OCI-LY3 (cell line): ENCODE measurements around the gene PLEKHF1.

Experiments used
- H2AFZ ChIP-seq: fragments of 200-600, 300-600 bp; shearing (Covaris generic); 2 replicates; pipeline ENCODE4 v1.6.0; 2014; ENCODE audit warnings: antibody characterized with exemption, low read depth, low read length
- H3K27ac ChIP-seq: fragments of 200-600, 300-600 bp; sonication (generic); 2 replicates; pipeline ENCODE4 v1.5.1; 2014; ENCODE audit warnings: mild to moderate bottlenecking, low read length, moderate library complexity, mixed read lengths
- H3K27me3 ChIP-seq: fragments of 200-600, 300-600 bp; sonication (generic); 2 replicates; pipeline ENCODE4 v1.6.1; 2014; ENCODE audit warnings: low read depth, low read length, mixed read lengths
- H3K36me3 ChIP-seq: fragments of 200-600, 300-600 bp; sonication (generic); replicated peaks from 2 replicates; pipeline ENCODE3; 2014; ENCODE audit warnings: low read depth, low read length, mixed read lengths
- H3K4me1 ChIP-seq: fragments of 300-600, 200-600 bp; sonication (generic); 2 replicates; pipeline ENCODE4 v1.6.1; 2014; ENCODE audit warnings: low read length, mixed read lengths
- H3K4me2 ChIP-seq: fragments of 200-600, 300-600 bp; sonication (generic); 2 replicates; pipeline ENCODE4 v1.6.1; 2014; ENCODE audit warnings: low read length, mixed read lengths
- H3K4me3 ChIP-seq: fragments of 300-600, 200-600 bp; sonication (generic); 2 replicates; pipeline ENCODE4 v1.5.1; 2014; ENCODE audit warnings: antibody characterized with exemption, mild to moderate bottlenecking, low read length, moderate library complexity
- H3K79me2 ChIP-seq: fragments of 300-600, 200-600 bp; shearing (Covaris generic); 2 replicates; pipeline ENCODE4 v1.6.1; 2014; ENCODE audit warnings: mild to moderate bottlenecking, low read length, mixed read lengths
- H3K9ac ChIP-seq: fragments of 300-600, 200-600 bp; shearing (Covaris generic); 2 replicates; pipeline ENCODE4 v1.6.0; 2014; ENCODE audit warnings: mild to moderate bottlenecking, low read length, moderate library complexity
- H3K9me3 ChIP-seq: fragments of 200-600, 300-600 bp; shearing (Covaris generic); 2 replicates; pipeline ENCODE4 v1.6.1; 2014; ENCODE audit warnings: low read length, mixed read lengths; ENCODE audit not compliant: insufficient read depth
- H4K20me1 ChIP-seq: fragments of 200-600, 300-600 bp; sonication (generic); 2 replicates; pipeline ENCODE4 v1.6.1; 2016; ENCODE audit warnings: low read length, mixed read lengths; ENCODE audit not compliant: insufficient read depth
- EZH2phosphoT487 ChIP-seq: fragments of 200-600 bp; shearing (Covaris generic); IDR thresholded peaks from 2 replicates; pipeline ENCODE4 v1.6.1; 2018; ENCODE audit warnings: antibody characterized with exemption, mixed run types, low read depth
- TF ChIP-seq, protein P1 (sequence below): fragments of 200-600, 300-600 bp; sonication (generic); IDR thresholded peaks from 2 replicates; pipeline ENCODE4 v1.5.1; 2014; ENCODE audit warnings: antibody characterized with exemption, low read length, low read depth

PLEKHF1 gene

DNA sequence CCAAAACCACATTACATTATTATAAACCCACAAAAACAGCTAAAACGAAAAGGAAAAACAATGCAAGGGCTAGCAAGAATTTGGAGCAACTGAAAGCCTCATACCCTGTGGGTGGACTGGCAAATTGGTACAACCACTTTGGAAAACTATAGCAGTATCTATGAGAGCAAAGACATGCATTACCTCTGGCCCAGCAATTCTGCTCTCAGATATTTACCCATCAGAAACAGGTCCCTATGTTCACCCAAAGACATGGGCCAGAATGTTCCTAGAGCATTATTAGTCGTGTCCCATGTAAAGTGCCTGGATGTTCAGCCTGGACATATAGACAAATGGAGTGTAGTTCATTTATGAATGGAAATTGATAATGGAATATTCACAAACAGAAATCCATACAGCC is 31.3 kb upstream of the PLEKHF1 start:
- Histone ChIP-seq H2AFZ (no peak overlapping the region), H3K4me3 (no peak overlapping the region), H3K4me2 (no peak overlapping the region), H3K9me3 (no peaks in the 10 kb centered on the region), H3K36me3 (no peaks in the 10 kb centered on the region), H3K27me3 (0 out of 2 replicates have a peak, but pooled peaks cover 4% of the 10 kb centered on the region), H3K27ac (no peak overlapping the region), H3K9ac (no peak overlapping the region), H3K79me2 (no peaks in the 10 kb centered on the region), H3K4me1 (no peaks in the 10 kb centered on the region), H4K20me1 (no peaks in the 10 kb centered on the region)
- TF ChIP-seq, protein P1, sequence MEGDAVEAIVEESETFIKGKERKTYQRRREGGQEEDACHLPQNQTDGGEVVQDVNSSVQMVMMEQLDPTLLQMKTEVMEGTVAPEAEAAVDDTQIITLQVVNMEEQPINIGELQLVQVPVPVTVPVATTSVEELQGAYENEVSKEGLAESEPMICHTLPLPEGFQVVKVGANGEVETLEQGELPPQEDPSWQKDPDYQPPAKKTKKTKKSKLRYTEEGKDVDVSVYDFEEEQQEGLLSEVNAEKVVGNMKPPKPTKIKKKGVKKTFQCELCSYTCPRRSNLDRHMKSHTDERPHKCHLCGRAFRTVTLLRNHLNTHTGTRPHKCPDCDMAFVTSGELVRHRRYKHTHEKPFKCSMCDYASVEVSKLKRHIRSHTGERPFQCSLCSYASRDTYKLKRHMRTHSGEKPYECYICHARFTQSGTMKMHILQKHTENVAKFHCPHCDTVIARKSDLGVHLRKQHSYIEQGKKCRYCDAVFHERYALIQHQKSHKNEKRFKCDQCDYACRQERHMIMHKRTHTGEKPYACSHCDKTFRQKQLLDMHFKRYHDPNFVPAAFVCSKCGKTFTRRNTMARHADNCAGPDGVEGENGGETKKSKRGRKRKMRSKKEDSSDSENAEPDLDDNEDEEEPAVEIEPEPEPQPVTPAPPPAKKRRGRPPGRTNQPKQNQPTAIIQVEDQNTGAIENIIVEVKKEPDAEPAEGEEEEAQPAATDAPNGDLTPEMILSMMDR: no peak
- TF ChIP-seq EZH2phosphoT487: no peak

DNA sequence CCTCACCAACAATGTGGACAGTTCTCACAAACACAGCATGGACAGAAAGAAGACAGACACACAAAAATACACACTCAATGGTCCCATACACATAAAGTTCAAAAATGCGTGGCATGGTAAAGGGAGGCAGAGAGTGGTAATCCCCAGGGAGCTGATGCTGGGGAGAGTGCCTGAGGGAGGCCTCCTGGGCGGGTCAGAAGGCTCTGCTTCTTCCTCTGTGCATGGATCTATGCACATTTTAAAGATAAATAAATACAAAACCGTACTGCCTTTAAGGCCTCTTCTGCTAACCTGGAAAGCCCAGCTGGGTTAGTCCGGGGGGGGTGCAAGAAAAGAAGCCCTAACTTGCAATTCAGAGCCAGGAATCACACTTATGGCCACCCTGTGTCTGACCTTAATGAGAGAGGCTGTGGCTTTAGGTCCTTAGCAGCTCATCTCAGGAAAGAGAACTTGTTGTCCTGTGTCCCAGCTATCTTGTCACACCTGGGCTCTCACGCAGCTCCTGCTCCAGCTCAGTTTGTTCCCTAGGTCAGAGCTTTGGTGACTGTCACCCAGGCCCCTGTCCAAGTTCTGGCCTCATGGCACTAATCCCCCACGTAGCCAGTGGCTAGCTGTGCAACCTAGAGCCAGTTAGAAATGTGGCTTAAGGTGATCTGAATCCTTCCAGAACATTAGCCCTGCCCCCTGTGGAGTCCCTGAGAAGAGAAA is 30.7 kb upstream of the PLEKHF1 start:
- H4K20me1 ChIP-seq: no peaks in the 10 kb centered on the region
- H3K9me3 ChIP-seq: no peaks in the 10 kb centered on the region
- H3K4me2 ChIP-seq: no peak overlapping the region
- H3K27ac ChIP-seq: no peak overlapping the region
- no peak overlapping the region for H3K4me3 ChIP-seq
- no peaks in the 10 kb centered on the region for H3K4me1 ChIP-seq
- no peaks in the 10 kb centered on the region for H3K36me3 ChIP-seq
- TF ChIP-seq, protein P1: no peak
- TF ChIP-seq EZH2phosphoT487: no peak
- H3K27me3 ChIP-seq: 0 out of 2 replicates have a peak, but pooled peaks cover 7% of the 10 kb centered on the region
- H3K9ac ChIP-seq: no peak overlapping the region
- no peak overlapping the region for H2AFZ ChIP-seq
- H3K79me2 ChIP-seq: no peaks in the 10 kb centered on the region

DNA sequence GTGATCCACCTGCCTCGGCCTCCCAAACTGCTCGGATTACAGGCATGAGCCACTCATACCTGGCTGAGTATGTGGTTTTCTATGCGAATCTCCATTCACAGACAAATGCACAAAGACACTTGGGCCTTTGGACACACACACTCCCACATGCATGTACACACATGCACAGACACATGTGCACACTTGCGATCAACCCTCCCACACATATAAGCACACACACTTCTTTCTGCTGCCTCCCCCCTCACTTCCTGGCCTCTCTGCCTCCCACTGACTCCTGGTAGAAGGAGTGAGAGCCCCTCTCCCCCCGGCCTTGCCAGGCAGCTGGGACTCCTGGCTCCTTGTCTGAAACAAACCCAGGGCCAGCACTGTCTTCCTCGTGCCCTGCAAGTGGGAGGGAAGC is 29.3 kb upstream of the PLEKHF1 start:
- no peaks in the 10 kb centered on the region for H3K4me1 ChIP-seq
- no peaks in the 10 kb centered on the region for H4K20me1 ChIP-seq
- H3K4me3 ChIP-seq: no peak overlapping the region
- 0 out of 2 replicates have a peak, but pooled peaks cover 7% of the 10 kb centered on the region for H3K27me3 ChIP-seq
- no peaks in the 10 kb centered on the region for H3K79me2 ChIP-seq
- TF ChIP-seq, protein P1: no peak
- no peak for TF ChIP-seq EZH2phosphoT487
- no peaks in the 10 kb centered on the region for H3K9me3 ChIP-seq
- H3K27ac ChIP-seq: no peak overlapping the region
- H3K9ac ChIP-seq: no peak overlapping the region
- H3K36me3 ChIP-seq: no peaks in the 10 kb centered on the region
- H3K4me2 ChIP-seq: no peak overlapping the region
- H2AFZ ChIP-seq: no peak overlapping the region

DNA sequence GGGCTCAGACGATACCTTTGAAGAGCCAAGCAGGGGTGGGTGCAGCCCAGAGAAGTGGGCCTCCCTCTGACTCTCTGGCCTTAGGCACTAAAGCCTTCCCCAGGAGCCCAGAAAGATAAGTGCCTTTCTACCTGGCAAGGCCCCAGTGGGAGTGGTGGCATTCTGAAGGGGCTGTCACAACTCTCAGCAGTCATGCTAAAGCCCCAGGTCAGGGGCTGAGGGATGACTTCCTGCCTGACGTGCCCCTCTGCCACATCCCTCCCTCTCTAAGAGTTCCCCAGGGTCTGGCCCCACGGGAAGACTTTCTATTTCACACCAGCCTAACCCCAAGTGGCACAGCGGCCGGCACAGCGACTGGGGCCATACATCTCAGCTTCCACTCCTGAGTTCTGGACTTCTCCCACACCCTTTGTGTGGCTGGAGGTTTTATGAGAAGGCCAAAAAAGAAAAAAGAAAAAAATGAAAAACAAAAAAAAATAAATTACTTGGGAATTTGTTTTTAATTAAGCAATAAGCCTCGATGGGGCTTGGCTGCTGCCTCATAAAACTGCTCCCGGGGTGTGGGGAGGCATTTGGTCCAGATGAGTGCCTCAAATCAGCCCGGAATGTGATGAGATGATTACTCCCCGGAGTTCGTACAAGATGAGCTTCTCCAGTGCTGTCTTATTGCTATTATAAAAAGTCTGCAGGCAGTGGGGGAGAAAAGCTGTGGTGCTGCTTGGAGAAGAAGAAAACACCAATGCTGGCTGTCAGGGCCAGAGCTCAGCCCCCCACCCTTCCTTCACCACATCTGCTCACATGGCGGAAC is 28.5 kb upstream of the PLEKHF1 start:
- peaks cover 11% of the 10 kb centered on the region for H3K27me3 ChIP-seq
- H3K9me3 ChIP-seq: no peaks in the 10 kb centered on the region
- no peaks in the 10 kb centered on the region for H4K20me1 ChIP-seq
- no peaks in the 10 kb centered on the region for H3K4me1 ChIP-seq
- no peak overlapping the region for H2AFZ ChIP-seq
- no peak overlapping the region for H3K4me3 ChIP-seq
- TF ChIP-seq, protein P1: no peak
- TF ChIP-seq EZH2phosphoT487: no peak
- H3K27ac ChIP-seq: no peak overlapping the region
- no peaks in the 10 kb centered on the region for H3K79me2 ChIP-seq
- H3K4me2 ChIP-seq: no peak overlapping the region
- no peaks in the 10 kb centered on the region for H3K36me3 ChIP-seq
- no peak overlapping the region for H3K9ac ChIP-seq
